HG03558 (cell line): ENCODE data around the gene DCAF12L1.

Source experiments
- ATAC-seq: cut with Tn5 transposase; IDR thresholded peaks from one replicate; pipeline ENCODE4 v1.9.1; 2021; ENCODE audit warnings: moderate number of reproducible peaks; ENCODE audit not compliant: unreplicated experiment; ENCODE audit errors: extremely low read depth

The DCAF12L1 gene

DNA sequence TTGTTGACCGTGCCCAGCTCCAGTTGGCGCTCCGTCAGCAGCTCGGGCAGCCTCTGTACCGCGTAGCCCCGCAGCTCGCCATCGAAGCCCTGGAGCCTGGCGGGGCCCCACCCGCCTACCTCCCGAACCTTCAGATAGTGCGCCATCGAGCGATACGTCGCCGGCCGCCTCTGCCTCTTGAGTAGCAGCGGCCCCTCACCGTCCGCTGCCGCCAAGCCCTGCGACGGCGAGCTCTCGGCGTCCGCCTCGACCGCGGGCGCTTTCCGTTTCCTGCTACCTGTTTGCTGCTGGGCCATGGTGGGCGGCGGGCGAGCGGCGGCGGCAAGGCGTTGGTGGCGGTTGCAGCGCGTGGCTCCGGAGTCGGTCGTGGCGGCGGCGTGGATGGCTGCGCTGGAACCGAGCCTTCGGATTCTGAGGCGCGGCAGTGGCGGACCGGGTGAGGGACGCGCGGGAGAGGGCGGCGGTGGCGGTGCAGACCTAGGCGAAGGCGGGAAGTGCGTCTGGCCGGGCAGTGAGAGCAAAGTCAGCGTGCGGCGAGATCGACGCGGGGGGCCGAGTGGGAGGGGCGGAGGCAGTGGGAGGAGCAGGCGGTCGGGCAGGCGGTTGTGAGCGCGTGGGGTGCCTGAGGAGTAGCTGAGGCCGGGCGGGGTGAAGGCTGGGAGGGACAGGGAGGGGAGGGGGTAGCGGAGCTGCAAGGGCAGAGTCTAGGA, at the start of gene DCAF12L1:
Gene DCAF12L1 (minus strand): TSS at position 502 of the 710 bp plus-strand sequence. CDS start 206 bp downstream, at position 296.
- no peak for ATAC-seq

DNA sequence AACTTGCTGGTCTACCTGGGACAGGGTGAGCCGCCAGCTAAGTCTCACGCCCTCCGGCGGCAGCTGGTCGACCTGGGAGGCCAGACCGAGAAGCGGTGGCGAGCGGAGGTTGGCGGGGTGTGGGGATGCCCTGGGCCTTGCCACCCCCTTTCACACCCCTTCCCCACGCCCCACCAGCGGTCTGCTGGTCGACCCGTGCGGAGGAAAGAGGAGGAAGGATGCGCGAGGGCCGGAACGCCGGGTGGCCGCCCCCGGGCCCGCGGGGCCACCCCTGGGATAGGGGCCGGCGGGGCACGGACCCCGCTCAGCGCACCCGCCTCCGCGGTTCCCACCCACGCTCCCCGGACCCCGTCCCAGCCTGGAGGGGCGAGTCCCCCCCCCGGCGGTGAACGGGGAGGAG, 28.3 kb upstream of the DCAF12L1 start:
- no peak for ATAC-seq

DNA sequence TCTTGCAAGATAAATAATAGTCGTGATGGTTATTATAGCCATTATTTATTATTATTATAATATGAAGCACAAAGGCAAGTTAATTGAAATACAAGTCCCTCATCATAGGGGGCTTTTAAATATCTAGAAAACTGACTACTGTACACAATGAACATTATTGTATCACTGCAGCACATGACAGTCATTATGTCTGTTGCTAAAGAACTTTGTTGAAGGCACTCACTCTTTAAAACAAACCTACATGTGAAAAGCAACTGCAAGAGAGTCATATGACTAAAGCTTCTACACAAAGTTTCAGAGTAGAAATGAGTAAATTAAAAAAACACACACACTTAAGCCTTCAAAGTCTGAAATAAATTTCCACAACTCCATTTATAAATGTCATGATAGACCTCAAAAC, 23.3 kb upstream of the DCAF12L1 start:
- ATAC-seq: no peak

DNA sequence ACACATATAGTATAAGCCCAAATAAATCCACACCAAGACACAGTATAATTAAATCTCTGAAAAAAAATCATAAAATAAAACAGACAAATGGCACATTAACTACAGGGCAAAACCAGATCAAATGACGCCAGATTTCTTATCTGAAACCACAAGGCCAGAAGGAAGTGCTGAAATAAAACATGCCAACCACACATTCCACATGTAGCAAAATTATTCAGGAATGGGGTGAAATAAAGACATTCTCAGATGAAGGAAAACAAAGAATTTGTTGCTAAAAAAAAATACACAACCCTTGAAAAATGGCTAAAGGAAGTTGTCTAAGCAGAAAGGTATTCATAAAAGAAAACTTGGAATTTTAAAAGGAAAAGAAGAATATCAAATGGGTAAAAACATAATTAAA, 4.5 kb upstream of the DCAF12L1 start:
- no peak for ATAC-seq

DNA sequence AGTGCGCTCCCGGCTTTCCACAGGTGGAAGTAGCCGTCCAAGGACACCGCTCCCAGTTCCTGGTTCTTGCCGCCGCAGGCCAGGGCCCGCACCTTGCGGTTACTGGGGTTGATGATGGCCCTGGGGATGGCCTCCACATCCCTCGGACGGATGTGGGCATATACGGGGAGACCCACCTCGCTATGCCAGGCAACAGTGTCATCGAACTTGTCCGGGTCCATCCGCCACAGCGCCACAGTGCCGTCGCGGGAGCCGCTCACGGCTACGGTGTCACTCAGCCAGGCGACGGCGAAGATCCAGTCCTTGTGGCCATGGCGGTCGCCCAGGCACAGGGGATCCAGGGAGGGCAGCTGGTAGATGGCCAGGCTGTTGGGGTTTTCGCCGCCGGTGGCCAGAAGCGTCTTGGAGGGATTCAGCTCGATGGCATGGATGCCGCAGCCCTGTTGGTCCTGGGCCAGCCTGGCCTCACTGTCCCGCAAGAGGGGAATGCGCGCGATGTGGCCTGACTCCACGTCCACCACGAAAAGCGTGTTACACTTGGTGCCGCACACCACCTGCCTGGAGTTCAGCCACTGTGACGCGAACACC, 795 bp downstream of the DCAF12L1 start:
- ATAC-seq: no peak

DNA sequence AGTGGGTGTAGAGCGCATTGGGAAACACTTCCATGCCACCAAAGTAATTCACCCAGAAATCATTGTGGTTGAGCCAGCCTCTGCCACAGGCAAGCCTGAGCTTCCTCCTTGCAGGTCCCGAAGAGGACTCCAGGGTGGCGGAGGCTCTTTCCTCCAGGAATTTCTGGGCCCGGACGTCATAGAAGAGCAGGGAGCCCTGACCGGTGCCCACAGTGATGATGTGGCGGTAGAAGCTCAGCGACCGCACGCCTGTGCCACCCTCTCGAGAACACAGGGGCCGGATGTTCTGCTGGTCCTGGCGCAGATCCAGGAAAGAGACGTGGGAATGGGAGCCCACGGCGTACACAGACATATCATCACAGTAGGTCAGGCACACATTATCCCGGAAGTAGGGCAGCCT, 1.3 kb downstream of the DCAF12L1 start:
- ATAC-seq: no peak

DNA sequence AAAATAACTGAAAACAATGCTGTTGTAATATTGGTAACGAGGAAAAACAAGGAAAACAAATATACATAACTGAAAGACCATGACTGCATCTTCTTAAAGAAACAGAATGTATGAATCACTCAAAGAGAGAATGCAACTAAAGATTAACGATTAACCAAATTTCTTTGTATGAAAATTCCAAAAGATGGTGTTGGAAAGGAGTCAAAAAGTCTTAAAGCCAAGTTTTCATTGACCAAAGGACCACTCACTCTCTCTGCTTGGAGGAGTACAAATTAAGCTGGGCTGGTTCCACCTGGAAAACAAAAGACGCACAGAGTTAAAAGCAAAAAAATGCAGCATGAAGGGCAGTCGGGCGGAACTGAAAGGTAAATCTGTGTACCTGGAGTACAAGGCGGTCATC, 1.8 kb downstream of the DCAF12L1 start:
- ATAC-seq: no peak

DNA sequence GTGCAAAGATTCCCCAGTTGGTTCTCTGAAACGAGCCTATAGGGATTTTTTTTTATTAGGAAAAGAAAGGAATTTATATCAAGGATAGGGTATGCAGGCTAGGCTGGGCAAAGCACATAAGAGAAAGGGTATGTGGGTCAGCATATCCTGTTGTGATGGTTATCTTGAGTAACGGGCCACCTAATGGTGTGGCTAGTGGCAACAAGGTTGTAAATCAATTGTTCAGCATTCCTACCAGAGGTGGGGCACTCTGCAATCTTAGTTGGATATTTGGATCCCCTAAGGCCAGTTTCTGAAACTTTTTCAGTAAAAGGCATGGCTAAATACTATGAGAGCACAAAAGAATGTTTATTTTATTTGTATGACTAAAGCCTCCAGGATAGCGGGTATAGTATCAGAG, 42.7 kb downstream of the DCAF12L1 start:
- no peak for ATAC-seq
